Activated B cell treated with CpG ODN at 0.5 μM for 24 hours (primary cell): ENCODE measurements around the gene PTH1R. TPM values are rescaled to one million over a fixed set of nuclear protein-coding genes. Genes with fewer than 3 reads are reported as not detected.
A peak's percentile ranks its signal among the peaks of the same experiment; 100 is the strongest.

Experiments
- ATAC-seq: fragments of 200-7000 bp; cut with Tn5 transposase; one replicate; pipeline ENCODE4 v1.10.0; 2021; ENCODE audit warnings: low read depth, mild to moderate bottlenecking, moderate library complexity
- CTCF ChIA-PET: fragments of 350-600 bp; sonication (Branson Sonifier 250); formaldehyde crosslinking; loops from one replicate; lab custom pipeline; 2021; ENCODE audit warnings: antibody characterized with exemption; lab: Charles Lee
- POLR2A ChIA-PET: fragments of 350-600 bp; sonication (Branson Sonifier 250); formaldehyde crosslinking; loops from one replicate; lab custom pipeline; 2021; ENCODE audit warnings: antibody characterized with exemption; lab: Charles Lee
- DNase-seq: peaks from one replicate; pipeline ENCODE4 v3.0.0; 2022
- H3K27ac Mint-ChIP-seq: one replicate; pipeline ENCODE4 v1.8.0; 2020; ENCODE audit warnings: mixed read lengths
- H3K27me3 Mint-ChIP-seq: one replicate; pipeline ENCODE4 v1.8.0; 2021; ENCODE audit warnings: mixed read lengths
- H3K36me3 Mint-ChIP-seq: one replicate; pipeline ENCODE4 v1.8.0; 2021; ENCODE audit warnings: low read depth, mixed read lengths
- H3K4me1 Mint-ChIP-seq: one replicate; pipeline ENCODE4 v1.8.0; 2021; ENCODE audit warnings: mixed read lengths
- H3K4me3 Mint-ChIP-seq: one replicate; pipeline ENCODE4 v1.8.0; 2020; ENCODE audit warnings: mild to moderate bottlenecking, mixed read lengths
- H3K9me3 Mint-ChIP-seq: one replicate; pipeline ENCODE4 v1.8.0; 2020; ENCODE audit warnings: mixed read lengths
- CTCF ChIP-seq: fragments of 200-600 bp; IDR thresholded peaks from one replicate; pipeline ENCODE4 v1.8.0; 2022; ENCODE audit warnings: antibody characterized with exemption, mild to moderate bottlenecking
- intact Hi-C: fragments of 100-400 bp; cut with micrococcal nuclease; formaldehyde crosslinking; loops from one replicate; pipeline ENCODE4 v1.15.1; 2024
- total RNA-seq: library from RNA; stranded (reverse); gene quantifications from 2 replicates; pipeline ENCODE4 v1.2.3, GENCODE V29; 2022

The PTH1R gene
- total RNA-seq, 1 donor from 2014 or later: not detected

GRCh38 chr3:46845860-46846623 lies 31.5 kb upstream of the PTH1R start:
- ChIA-PET CTCF (interaction anchor here (0.9 to 1.8 kb wide), 7 partner anchors 9 to 478 kb away, joined by 3 to 9 read pairs (median 3); no protein-coding TSS in a partner anchor), POLR2A (interaction anchor here (0.5 to 1.2 kb wide), 4 partner anchors 63 to 1243 kb away, joined by 3 to 5 read pairs (median 4); partner anchors contain the start of gene PTPN23)
- Mint-ChIP-seq H3K27ac (peak overlapping the region; percentile 83), H3K27me3 (no peaks in the 10 kb centered on the region), H3K9me3 (peaks cover 1% of the 10 kb centered on the region), H3K4me3 (peak overlapping the region; percentile 87), H3K36me3 (peaks cover 8% of the 10 kb centered on the region), H3K4me1 (peaks cover 6% of the 10 kb centered on the region)
- ATAC-seq: peak; percentile 96
- DNase-seq: peak; percentile 82
- intact Hi-C loops: loop anchor here (1.0 to 5.0 kb wide), 2 partner anchors 49 to 151 kb away; no protein-coding TSS in a partner anchor
- TF ChIP-seq CTCF: no peak

GRCh38 chr3:46846624-46847542 lies 30.6 kb upstream of the PTH1R start:
- intact Hi-C loops: loop anchor here (1.0 to 5.0 kb wide), 2 partner anchors 48 to 150 kb away; no protein-coding TSS in a partner anchor
- ChIA-PET CTCF (interaction anchor here (1.5 to 1.6 kb wide), 2 partner anchors 13 to 41 kb away, joined by 3 to 5 read pairs; no protein-coding TSS in a partner anchor), POLR2A (interaction anchor here (0.5 to 1.2 kb wide), 3 partner anchors 38 to 1242 kb away, joined by 3 to 6 read pairs (median 4); no protein-coding TSS in a partner anchor)
- H3K27ac Mint-ChIP-seq: peak overlapping the region; percentile 63
- H3K4me1 Mint-ChIP-seq: peaks cover 6% of the 10 kb centered on the region
- peak overlapping the region; percentile 87 for H3K4me3 Mint-ChIP-seq
- H3K9me3 Mint-ChIP-seq: no peaks in the 10 kb centered on the region
- no peaks in the 10 kb centered on the region for H3K36me3 Mint-ChIP-seq
- no peaks in the 10 kb centered on the region for H3K27me3 Mint-ChIP-seq
- TF ChIP-seq CTCF: no peak
- peak; percentile 16 for DNase-seq
- no peak for ATAC-seq

- intact Hi-C loops: loop anchor here (5.0 kb wide), 1 partner anchor 150 kb away; no protein-coding TSS in a partner anchor
- no peak for ATAC-seq
- CTCF ChIA-PET: interaction anchor here (1.6 kb wide), 1 partner anchor 12 kb away, joined by 5 read pairs; no protein-coding TSS in a partner anchor
These were observed 29.8 kb upstream of the PTH1R start for GRCh38 chr3:46847744-46848143.

GRCh38 chr3:46848271-46849044 lies 29.1 kb upstream of the PTH1R start:
- peak; percentile 12 for DNase-seq
- ChIA-PET CTCF (interaction anchor here (1.6 kb wide), 1 partner anchor 11 kb away, joined by 5 read pairs; no protein-coding TSS in a partner anchor), POLR2A (interaction anchor here (0.6 kb wide), 1 partner anchor 151 kb away, joined by 4 read pairs; no protein-coding TSS in a partner anchor)
- H3K4me3 Mint-ChIP-seq: no peak overlapping the region
- intact Hi-C loops: loop anchor here (5.0 kb wide), 1 partner anchor 149 kb away; no protein-coding TSS in a partner anchor
- H3K27me3 Mint-ChIP-seq: no peaks in the 10 kb centered on the region
- no peak for TF ChIP-seq CTCF
- H3K9me3 Mint-ChIP-seq: no peaks in the 10 kb centered on the region
- H3K36me3 Mint-ChIP-seq: no peaks in the 10 kb centered on the region
- ATAC-seq: no peak
- no peak overlapping the region for H3K27ac Mint-ChIP-seq
- H3K4me1 Mint-ChIP-seq: peaks cover 6% of the 10 kb centered on the region

More at GRCh38 chr3:46847744-46848143, 29.8 kb upstream of the PTH1R start:
- H3K36me3 Mint-ChIP-seq: no peaks in the 10 kb centered on the region
- TF ChIP-seq CTCF: no peak
- no peak for DNase-seq
- H3K27me3 Mint-ChIP-seq: no peaks in the 10 kb centered on the region
- H3K4me1 Mint-ChIP-seq: peaks cover 6% of the 10 kb centered on the region
- H3K4me3 Mint-ChIP-seq: no peak overlapping the region
- H3K27ac Mint-ChIP-seq: no peak overlapping the region
- POLR2A ChIA-PET: no interaction called here
- no peaks in the 10 kb centered on the region for H3K9me3 Mint-ChIP-seq
